Adrenal gland (tissue), 19 donors: ENCODE measurements around the gene NCR3LG1. TPM values are rescaled to one million over a fixed set of nuclear protein-coding genes. Genes with fewer than 3 reads are reported as not detected.

Source experiments
- DNase-seq, 7 donors: peaks; one replicate each; pipeline ENCODE4 v3.0.0-alpha.2; 2019 to 2020
- H3K27ac ChIP-seq, 5 donors: fragments of 200-600 bp; sonication (generic) in 4 of 5; 1 replicate in 3 of 5; 2 replicates in 2 of 5; pipeline versions ENCODE4 v1.5.1 to v1.8.0; 2016 to 2020; ENCODE audit warnings: mild to moderate bottlenecking in 1 of 5
- H3K27me3 ChIP-seq: fragments of 200-600 bp; 2 replicates; pipeline ENCODE4 v1.8.0; 2021
- H3K36me3 ChIP-seq, 2 donors: fragments of 200-600 bp; replicated peaks in 1 of 2; 1 replicate in 1 of 2; 2 replicates in 1 of 2; pipeline versions ENCODE4 v1.5.1 to v1.8.0; 2018 to 2022
- H3K4me1 ChIP-seq, 2 donors: fragments of 200-600 bp; replicated peaks in 1 of 2; 1 replicate in 1 of 2; 2 replicates in 1 of 2; pipeline versions ENCODE4 v1.5.1 to v1.8.0; 2018 to 2021
- H3K4me3 ChIP-seq, 4 donors: fragments of 200-600 bp; sonication (generic) in 3 of 4; one replicate each; pipeline ENCODE4 v1.5.1; 2016 to 2018
- H3K9me3 ChIP-seq, 3 donors: fragments of 200-600 bp; sonication (generic) in 1 of 3; replicated peaks in 1 of 3; 1 replicate in 2 of 3; 2 replicates in 1 of 3; pipeline versions ENCODE4 v1.5.1 to v1.8.0; 2016 to 2021
- POLR2A ChIP-seq, 2 donors: fragments of 450-650 bp; IDR thresholded peaks; one replicate each; pipeline ENCODE4 v1.6.1; 2017; ENCODE audit warnings: antibody characterized with exemption in 2 of 2, mild to moderate bottlenecking in 2 of 2, moderate library complexity in 1 of 2
- WGBS, 4 donors: extraction: QIAGEN DNeasy Blood & Tissue Kit in 2 of 4; methylation state at CpG; one replicate each; pipeline versions ENCODE4 v1.1.5 to v1.1.7; 2013 to 2017; 5-methylcytosine and 5-hydroxymethylcytosine counted together
- intact Hi-C, 2 donors: fragments of 100-400 bp; cut with DNase I; formaldehyde crosslinking; loops; one replicate each; pipeline versions ENCODE4 v1.14.1 to v1.15.0; 2022 to 2023
- long read RNA-seq, 10 donors: library from polyadenylated mRNA in 3 of 10; unstranded in 2 of 10; stranded (forward) in 1 of 10; transcript quantifications; one replicate each; pipeline ENCODE4 v2.0.0 and lab custom pipeline, GENCODE V29; 2021 to 2026
- polyA plus RNA-seq, 3 donors: library from polyadenylated mRNA; stranded (reverse); fragments of 200-250 nt in 2 of 3; fragments of 350-450 nt in 1 of 3; fragmentation: Illumina TruSeq in 1 of 3; extraction: RNeasy Lipid Tissue Mini Kit (QIAGEN cat#74804) in 1 of 3; gene quantifications; one replicate each; pipeline ENCODE4 v1.2.3, GENCODE V29; 2013 to 2014
- total RNA-seq, 9 donors: library from RNA; depleted of rRNA in 4 of 9; stranded (reverse); fragments of >200 nt in 4 of 9; fragments of 120-200 nt in 1 of 9; fragmentation: NEBNext Ultra II Directional in 1 of 9; extraction: Animal tissue kit (Norgen Biotek cat#: 25700) in 1 of 9; gene quantifications; one replicate each; pipeline versions ENCODE4 v1.1.0 to v1.2.4, GENCODE V29; 2013 to 2023
- TF ChIP-seq, protein P1 (sequence below), 6 experiments: fragments of 450-650 bp in 4 of 6; fragments of 200-600 bp in 2 of 6; sonication (generic) in 1 of 6; IDR thresholded peaks; 1 replicate in 5 of 6; 2 replicates in 1 of 6; pipeline versions ENCODE4 v1.5.1 to v1.8.0; 2016 to 2021; ENCODE audit warnings: antibody characterized with exemption in 6 of 6, mild to moderate bottlenecking in 2 of 6, moderate library complexity in 1 of 6
- donor health status: healthy with polysubstance abuse.
- donor health status: Bipolar disorder and iron deficiency.
- donor health status: DM: yes; HTN: yes; CAD: no.
- donor health status: DM: no; HTN: no; CAD: no.
- donor health status: DM: no; HTN: no; CAD: no.
- donor health status: DM: yes; HTN: yes; CAD: no.

NCR3LG1 gene, protein sequence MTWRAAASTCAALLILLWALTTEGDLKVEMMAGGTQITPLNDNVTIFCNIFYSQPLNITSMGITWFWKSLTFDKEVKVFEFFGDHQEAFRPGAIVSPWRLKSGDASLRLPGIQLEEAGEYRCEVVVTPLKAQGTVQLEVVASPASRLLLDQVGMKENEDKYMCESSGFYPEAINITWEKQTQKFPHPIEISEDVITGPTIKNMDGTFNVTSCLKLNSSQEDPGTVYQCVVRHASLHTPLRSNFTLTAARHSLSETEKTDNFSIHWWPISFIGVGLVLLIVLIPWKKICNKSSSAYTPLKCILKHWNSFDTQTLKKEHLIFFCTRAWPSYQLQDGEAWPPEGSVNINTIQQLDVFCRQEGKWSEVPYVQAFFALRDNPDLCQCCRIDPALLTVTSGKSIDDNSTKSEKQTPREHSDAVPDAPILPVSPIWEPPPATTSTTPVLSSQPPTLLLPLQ
- 10 to 100 TPM in 1 of 9 donors, 1 to 10 TPM in 7, under 1 TPM in 1; 0.76 to 10.1 (median 1.5) TPM for total RNA-seq
- 1 to 10 TPM in 1 of 3 donors, under 1 TPM in 2; 0.13 to 3.6 (median 0.32) TPM for polyA plus RNA-seq
- long read RNA-seq, donor 1, full-length matches to known transcripts: 2 of 2 reads
- long read RNA-seq, donor 1, partial matches to known transcripts: 0 of 2 reads
- long read RNA-seq, donor 1, other reads (novel, unspliced or antisense): 0 of 2 reads
- long read RNA-seq, donor 2: 0 reads
- long read RNA-seq, donor 3: 0 reads
- long read RNA-seq, donor 4: 0 reads
- long read RNA-seq, donor 5: 0 reads
- long read RNA-seq, donor 6: 0 reads
- long read RNA-seq, donor 7: 0 reads
- long read RNA-seq, donor 8: 0 reads
- long read RNA-seq, donor 9: 0 reads
- long read RNA-seq, donor 10: 0 reads

DNA sequence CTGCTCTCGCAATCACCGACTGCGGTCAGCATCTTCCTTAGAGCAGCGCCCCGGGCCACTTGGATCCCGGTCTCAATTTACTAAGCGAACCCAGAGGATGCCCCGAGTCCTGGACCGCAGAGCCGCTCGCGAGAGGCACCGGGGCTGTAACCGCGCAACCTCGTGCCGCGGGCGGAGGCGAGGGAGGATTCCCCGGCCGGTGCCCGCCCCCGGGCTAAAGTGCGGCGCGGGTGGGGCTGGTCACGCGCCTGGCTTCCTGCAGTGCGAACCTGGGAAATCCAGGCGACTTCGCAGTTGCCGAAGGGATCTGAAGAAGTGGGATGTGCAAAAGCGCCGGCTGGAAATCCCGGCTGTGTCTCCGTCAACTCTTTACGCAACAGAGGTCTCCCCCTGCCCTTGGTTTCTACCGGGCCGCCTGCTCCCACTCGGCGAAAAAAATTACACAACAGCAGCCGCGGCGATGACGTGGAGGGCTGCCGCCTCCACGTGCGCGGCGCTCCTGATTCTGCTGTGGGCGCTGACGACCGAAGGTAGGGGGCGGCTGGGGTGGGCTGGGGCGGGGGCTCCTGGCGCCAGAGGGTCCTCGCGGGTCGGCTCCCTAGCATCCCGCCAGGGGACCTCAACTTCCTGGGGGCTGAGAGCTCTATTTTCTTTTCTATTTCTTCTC is at the start of gene NCR3LG1:
NCR3LG1 (plus strand) TSS at position 291 of the 667 bp plus-strand sequence; CDS start at position 461, 170 bp downstream.
- TF ChIP-seq, protein P1, sequence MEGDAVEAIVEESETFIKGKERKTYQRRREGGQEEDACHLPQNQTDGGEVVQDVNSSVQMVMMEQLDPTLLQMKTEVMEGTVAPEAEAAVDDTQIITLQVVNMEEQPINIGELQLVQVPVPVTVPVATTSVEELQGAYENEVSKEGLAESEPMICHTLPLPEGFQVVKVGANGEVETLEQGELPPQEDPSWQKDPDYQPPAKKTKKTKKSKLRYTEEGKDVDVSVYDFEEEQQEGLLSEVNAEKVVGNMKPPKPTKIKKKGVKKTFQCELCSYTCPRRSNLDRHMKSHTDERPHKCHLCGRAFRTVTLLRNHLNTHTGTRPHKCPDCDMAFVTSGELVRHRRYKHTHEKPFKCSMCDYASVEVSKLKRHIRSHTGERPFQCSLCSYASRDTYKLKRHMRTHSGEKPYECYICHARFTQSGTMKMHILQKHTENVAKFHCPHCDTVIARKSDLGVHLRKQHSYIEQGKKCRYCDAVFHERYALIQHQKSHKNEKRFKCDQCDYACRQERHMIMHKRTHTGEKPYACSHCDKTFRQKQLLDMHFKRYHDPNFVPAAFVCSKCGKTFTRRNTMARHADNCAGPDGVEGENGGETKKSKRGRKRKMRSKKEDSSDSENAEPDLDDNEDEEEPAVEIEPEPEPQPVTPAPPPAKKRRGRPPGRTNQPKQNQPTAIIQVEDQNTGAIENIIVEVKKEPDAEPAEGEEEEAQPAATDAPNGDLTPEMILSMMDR (IDR thresholded peaks at IDR 0.05): no peak
- peak in 1 of 2 donors; percentile 19 for TF ChIP-seq POLR2A (IDR thresholded peaks at IDR 0.05)
- Histone ChIP-seq H3K36me3 (no peaks in the 10 kb centered on the region), H3K27me3 (no peaks in the 10 kb centered on the region), H3K9me3 (no peaks in the 10 kb centered on the region), H3K4me3 (peak within 1 kb of the TSS in 2 of 4 donors; percentile 45 to 55), H3K27ac (peak within 1 kb of the TSS in 3 of 5 donors; percentile 28 to 84 (median 61)), H3K4me1 (peaks cover 8 to 20% of the 10 kb centered on the region in 2 donors)
- intact Hi-C loops: loop anchor here in 1 of 2 donors (10.0 kb wide), 1 partner anchor 127 kb away; no protein-coding TSS in a partner anchor
- WGBS, 4 donors: 1% methylated on average over 28 to 61 of the region's 61 CpGs
- DNase-seq: peak; percentile 52 to 77 (median 65)

DNA sequence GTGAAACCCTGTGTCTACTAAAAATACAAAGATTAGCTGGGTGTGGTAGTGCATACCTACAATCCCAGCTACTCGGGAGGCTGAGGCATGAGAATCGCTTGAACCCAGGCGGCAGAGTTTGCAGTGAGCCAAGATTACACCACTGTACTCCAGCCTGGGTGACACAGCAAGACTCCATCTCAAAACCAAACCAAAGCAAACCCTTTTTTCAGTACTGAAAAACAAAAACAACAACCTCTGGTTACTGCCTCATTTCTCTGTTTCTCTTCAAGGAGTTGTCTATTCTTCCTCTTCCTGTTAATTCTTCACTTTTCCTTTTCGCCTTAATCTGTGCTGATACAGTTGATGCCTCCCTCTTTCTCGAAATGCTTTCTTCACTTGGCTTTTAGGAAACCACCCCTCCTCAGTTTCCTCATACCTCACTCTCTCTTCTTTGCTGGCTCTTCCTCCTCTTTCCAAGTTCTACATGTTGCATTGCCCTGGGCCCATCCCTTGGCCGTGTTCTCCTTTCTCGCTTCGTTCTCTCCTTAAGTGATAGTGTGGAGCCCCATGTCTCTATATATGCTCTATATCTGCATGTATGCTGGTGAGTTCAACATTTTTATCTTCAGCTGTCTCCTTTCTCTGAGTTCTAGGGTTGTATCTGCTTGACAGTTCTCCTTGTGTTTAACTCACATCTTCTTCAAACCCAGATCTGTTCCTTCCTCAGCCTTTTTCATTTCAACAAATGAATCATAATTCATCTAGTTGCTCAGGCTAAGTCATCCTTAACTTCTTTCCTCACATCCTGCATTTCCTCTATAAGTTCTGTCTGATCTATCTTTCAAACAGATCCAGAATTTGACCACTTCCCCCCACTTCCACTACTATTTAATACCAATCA is 38.0 kb upstream of the NCR3LG1 start:
- Histone ChIP-seq H3K4me3 (no peak overlapping the region), H3K4me1 (no peaks in the 10 kb centered on the region), H3K9me3 (no peaks in the 10 kb centered on the region), H3K27me3 (no peaks in the 10 kb centered on the region), H3K36me3 (peaks cover 0 to 26% of the 10 kb centered on the region in 2 donors), H3K27ac (no peak overlapping the region)
- no peak for DNase-seq
- no peak for TF ChIP-seq POLR2A (IDR thresholded peaks at IDR 0.05)
- TF ChIP-seq, protein P1 (IDR thresholded peaks at IDR 0.05): no peak
- 95 to 98% (median 96%) methylated on average over 8 of the region's 8 CpGs for WGBS, 4 donors
- intact Hi-C loops: no loop called here

DNA sequence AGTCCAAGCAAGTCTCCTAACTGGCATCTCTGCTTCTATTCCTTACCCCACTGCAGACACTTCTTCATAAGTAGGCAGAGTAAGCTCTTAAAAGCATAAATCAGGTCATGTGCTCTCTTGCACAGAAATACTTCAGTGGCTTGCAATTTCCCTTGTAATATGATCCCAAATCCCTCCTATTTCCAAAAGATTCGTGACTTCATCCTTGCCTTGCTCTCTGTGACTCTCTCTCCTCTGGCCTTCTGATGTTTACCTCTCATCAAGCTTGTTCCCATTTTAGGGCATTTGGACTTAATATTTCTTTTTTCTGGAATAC is 37.4 kb upstream of the NCR3LG1 start:
- no peak overlapping the region for H3K4me3 ChIP-seq
- no peaks in the 10 kb centered on the region for H3K27me3 ChIP-seq
- H3K36me3 ChIP-seq: peaks cover 0 to 26% of the 10 kb centered on the region in 2 donors
- WGBS, 4 donors: 23 to 46% (median 33%) methylated on average over 1 of the region's 1 CpG
- H3K9me3 ChIP-seq: no peaks in the 10 kb centered on the region
- H3K27ac ChIP-seq: no peak overlapping the region
- TF ChIP-seq, protein P1 (IDR thresholded peaks at IDR 0.05): no peak
- no peak for TF ChIP-seq POLR2A (IDR thresholded peaks at IDR 0.05)
- intact Hi-C loops: no loop called here
- no peaks in the 10 kb centered on the region for H3K4me1 ChIP-seq
- DNase-seq: no peak
